GF-D8 (cell line): ENCODE measurements around the gene KCNIP4.

ENCODE experiments used
- DNase-seq: peaks from one replicate; lab custom pipeline; 2025; lab: John Stamatoyannopoulos, UW

KCNIP4 gene

GRCh38 chr4:21571100-21571499, 377.5 kb downstream of the KCNIP4 start:
- no peak for DNase-seq

- DNase-seq, result no peak
Observed at GRCh38 chr4:21569638-21570037, 378.9 kb downstream of the KCNIP4 start.

- no peak for DNase-seq
Observed at GRCh38 chr4:21555083-21555482, 393.5 kb downstream of the KCNIP4 start.

- no peak for DNase-seq
Observed at GRCh38 chr4:21554500-21554899, 394.1 kb downstream of the KCNIP4 start.

GRCh38 chr4:21554066-21554465, 394.5 kb downstream of the KCNIP4 start:
- no peak for DNase-seq

GRCh38 chr4:21552455-21552854, 396.1 kb downstream of the KCNIP4 start:
- no peak for DNase-seq

- no peak for DNase-seq
Observed at GRCh38 chr4:21544955-21545354, 403.6 kb downstream of the KCNIP4 start.

- DNase-seq, result no peak
Observed at GRCh38 chr4:21544415-21544814, 404.2 kb downstream of the KCNIP4 start.

GRCh38 chr4:21543514-21543913, 405.1 kb downstream of the KCNIP4 start:
- no peak for DNase-seq

- no peak for DNase-seq
Observed at GRCh38 chr4:21535898-21536297, 412.7 kb downstream of the KCNIP4 start.

GRCh38 chr4:21531048-21531447, 417.5 kb downstream of the KCNIP4 start:
- no peak for DNase-seq

- DNase-seq, result no peak
Observed at GRCh38 chr4:21529214-21529613, 419.4 kb downstream of the KCNIP4 start.

GRCh38 chr4:21522296-21522695, 426.3 kb downstream of the KCNIP4 start:
- no peak for DNase-seq

GRCh38 chr4:21517126-21517859, 431.3 kb downstream of the KCNIP4 start:
- no peak for DNase-seq

GRCh38 chr4:21514022-21514694, 434.4 kb downstream of the KCNIP4 start:
- DNase-seq, result no peak

- DNase-seq, result no peak
Observed at GRCh38 chr4:21512353-21512752, 436.2 kb downstream of the KCNIP4 start.

GRCh38 chr4:21507439-21507838, 441.1 kb downstream of the KCNIP4 start:
- no peak for DNase-seq

GRCh38 chr4:21490682-21491081, 457.9 kb downstream of the KCNIP4 start:
- no peak for DNase-seq

- no peak for DNase-seq
Observed at GRCh38 chr4:21476757-21477156, 471.8 kb downstream of the KCNIP4 start.

GRCh38 chr4:21474195-21474594, 474.4 kb downstream of the KCNIP4 start:
- DNase-seq, result no peak

- DNase-seq, result no peak
Observed at GRCh38 chr4:21470535-21470934, 478.0 kb downstream of the KCNIP4 start.

GRCh38 chr4:21469438-21470300, 478.9 kb downstream of the KCNIP4 start:
- DNase-seq, result no peak

- no peak for DNase-seq
Observed at GRCh38 chr4:21467551-21467950, 481.0 kb downstream of the KCNIP4 start.
